ENCODE measurements around the gene GIPC2. TPM values are rescaled to one million over a fixed set of nuclear protein-coding genes. Genes with fewer than 3 reads are reported as not detected.
A peak's percentile ranks its signal among the peaks of the same experiment; 100 is the strongest.
"Not testable (repeated sequence)": the region's sequence is repeated elsewhere in the genome, so short reads cannot be mapped to it uniquely, and the experiment has no call there.

Gene GIPC2
- total and polyA plus RNA-seq, 12 donors: 10.6 to 53.4 (median 32.5) TPM

DNA sequence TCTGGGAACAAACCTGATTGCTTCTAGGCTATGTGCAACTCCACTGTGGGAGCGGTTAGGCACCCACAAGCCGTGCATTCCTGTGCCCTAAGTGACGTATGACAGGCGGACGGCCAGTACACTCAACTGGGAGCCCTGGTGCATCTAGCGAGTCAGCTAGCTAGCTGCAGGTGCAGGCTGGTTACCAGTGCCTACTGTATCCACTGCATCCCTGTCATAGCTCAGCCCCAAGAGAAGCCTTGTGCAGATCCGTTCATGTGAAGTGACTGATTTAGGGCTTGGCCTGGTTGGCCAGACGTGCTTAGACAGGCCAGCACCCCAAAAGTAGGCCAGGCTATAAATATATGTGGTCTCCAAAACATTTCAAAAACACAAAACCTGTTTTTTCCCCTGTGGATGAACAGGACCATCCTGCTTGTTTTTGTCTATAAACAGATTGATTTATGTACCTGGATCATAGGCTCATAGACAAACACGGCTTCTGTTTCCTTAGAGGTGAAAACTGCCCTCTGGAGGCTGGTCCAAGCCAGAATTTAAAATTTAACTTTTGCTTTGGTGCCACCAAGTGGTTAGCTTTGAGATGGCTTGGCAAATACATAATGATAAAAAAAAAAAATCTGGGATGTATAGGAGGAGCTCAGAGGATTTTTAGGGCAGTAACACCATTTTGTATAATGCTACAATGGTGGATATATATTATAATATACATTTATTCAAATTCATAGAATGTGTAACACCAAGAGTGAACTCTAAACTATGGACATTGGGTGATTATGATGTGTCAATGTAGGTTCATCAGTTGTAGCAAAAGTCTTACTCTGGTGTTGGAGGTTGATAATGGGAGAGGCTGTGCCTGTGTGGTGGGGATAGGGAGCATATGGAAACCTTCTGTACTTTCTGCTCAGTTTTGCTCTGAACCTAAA lies 68.5 kb downstream of the GIPC2 start:
- intact Hi-C loops (cut with DNase I): loop anchor here in 1 of 2 donors (10.0 kb wide), 1 partner anchor 139 kb away; the partner anchor contains the start of gene FUBP1
- Histone ChIP-seq H3K4me3 (no peak overlapping the region), H3K36me3 (replicated peaks in 1 of 2) (no peaks in the 10 kb centered on the region), H3K27ac (peak overlapping the region in 2 of 5 donors; percentile 4 to 31), H3K9me3 (replicated peaks in 1 of 3) (no peaks in the 10 kb centered on the region), H3K4me1 (replicated peaks in 1 of 2) (peaks cover 0 to 4% of the 10 kb centered on the region in 2 donors), H3K27me3 (no peaks in the 10 kb centered on the region)
- no peak for TF ChIP-seq POLR2A (IDR thresholded peaks at IDR 0.05)
- peak; percentile 84 to 99 (median 94) for TF ChIP-seq CTCF (IDR thresholded peaks at IDR 0.05)
- WGBS, 4 donors: 41 to 73% (median 69%) methylated on average over 4 to 9 of the region's 9 CpGs
- peak; percentile 57 to 84 (median 67) for DNase-seq

- H3K4me1 ChIP-seq (replicated peaks in 1 of 2); DNase-seq; H3K36me3 ChIP-seq (replicated peaks in 1 of 2); H3K9me3 ChIP-seq (replicated peaks in 1 of 3); H3K4me3 ChIP-seq; H3K27ac ChIP-seq; H3K27me3 ChIP-seq; intact Hi-C loops (cut with DNase I): not testable (repeated sequence)
- 88 to 97% (median 94%) methylated on average over 6 of the region's 6 CpGs for whole genome bisulfite sequencing, 4 donors
Observed at GRCh38 chr1:78120485-78120884, 74.7 kb downstream of the GIPC2 start.

- Histone ChIP-seq H3K4me3 (no peak overlapping the region), H3K4me1 (replicated peaks in 1 of 2) (no peaks in the 10 kb centered on the region), H3K36me3 (replicated peaks in 1 of 2) (no peaks in the 10 kb centered on the region), H3K27me3 (no peaks in the 10 kb centered on the region), H3K27ac (no peak overlapping the region), H3K9me3 (replicated peaks in 1 of 3) (no peaks in the 10 kb centered on the region)
- 65 to 72% (median 69%) methylated on average over 2 of the region's 2 CpGs for WGBS, 4 donors
- intact Hi-C loops (cut with DNase I): no loop called here
- no peak for TF ChIP-seq CTCF (IDR thresholded peaks at IDR 0.05)
- TF ChIP-seq POLR2A (IDR thresholded peaks at IDR 0.05): no peak
- DNase-seq: no peak
Observed at GRCh38 chr1:78121710-78122109, 75.9 kb downstream of the GIPC2 start.

DNA sequence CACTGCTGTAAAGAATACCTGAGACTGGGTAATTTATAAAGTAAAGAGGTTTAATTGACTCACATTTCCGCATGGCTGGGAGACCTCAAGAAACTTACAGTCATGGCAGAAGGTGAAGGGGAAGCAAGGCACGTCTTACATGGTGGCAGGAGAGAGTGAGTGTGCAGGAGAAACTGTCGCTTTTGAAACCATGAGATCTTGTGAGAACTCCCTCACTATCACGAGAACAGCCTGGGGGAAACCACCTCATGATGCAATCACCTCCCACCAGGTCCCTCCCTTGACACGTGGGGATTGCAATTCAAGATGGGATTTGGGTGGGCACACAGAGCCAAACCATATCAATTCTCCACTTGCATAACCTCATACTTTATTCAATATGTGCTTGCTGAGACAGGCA lies 76.6 kb downstream of the GIPC2 start:
- TF ChIP-seq CTCF (IDR thresholded peaks at IDR 0.05) (no peak), POLR2A (IDR thresholded peaks at IDR 0.05) (no peak)
- WGBS, 4 donors: 59 to 76% (median 71%) methylated on average over 3 to 5 of the region's 5 CpGs
- no peaks in the 10 kb centered on the region for H3K27me3 ChIP-seq
- no peaks in the 10 kb centered on the region for H3K9me3 ChIP-seq (replicated peaks in 1 of 3)
- no peak for DNase-seq
- H3K27ac ChIP-seq: no peak overlapping the region
- intact Hi-C loops (cut with DNase I): no loop called here
- no peaks in the 10 kb centered on the region for H3K4me1 ChIP-seq (replicated peaks in 1 of 2)
- no peak overlapping the region for H3K4me3 ChIP-seq
- H3K36me3 ChIP-seq (replicated peaks in 1 of 2): no peaks in the 10 kb centered on the region

Data from adrenal gland (tissue), 12 donors.